HepG2 (cell line): ENCODE measurements around the gene KRTAP20-2. TPM values are rescaled to one million over a fixed set of nuclear protein-coding genes. Genes with fewer than 3 reads are reported as not detected.

ENCODE experiments used
- ATAC-seq: fragments of 200-7000 bp; cut with Tn5 transposase; 3 replicates; pipeline ENCODE4 v1.9.1; 2020; ENCODE audit warnings: mild to moderate bottlenecking, moderate library complexity
- BruUV-seq: library from RNA; stranded (reverse); fragments of 400-500 nt; replicated peaks from 2 replicates; lab custom pipeline; 2021; lab: Mats Ljungman, UMichigan
- CTCF ChIA-PET: fragments of 300-600 bp; formaldehyde crosslinking; extraction: SDS; loops from one replicate; lab custom pipeline; 2021; ENCODE audit warnings: low total read pairs, inconsistent platforms, low intra/inter-chr PET ratio; lab: Yijun Ruan, JAX
- POLR2A ChIA-PET: fragments of 350-600 bp; sonication (Branson Sonifier 250); formaldehyde crosslinking; loops from one replicate; lab custom pipeline; 2020; ENCODE audit warnings: antibody characterized with exemption, inconsistent platforms; lab: Yijun Ruan, JAX
- DNase-seq: peaks from one replicate; pipeline ENCODE4 v3.0.0-alpha.2; 2015; ENCODE audit warnings: low spot score
- FAIRE-seq: peaks from 3 replicates; lab custom pipeline; 2011; peaks lifted over from hg19 to GRCh38; lab: Jason Lieb, UNC
- H2AFZ ChIP-seq: one replicate; pipeline ENCODE4 v1.6.1; 2011; ENCODE audit warnings: low read length, inconsistent platforms
- H3K27ac ChIP-seq: fragments of 300-600 bp; 3 replicates; pipeline ENCODE4 v1.8.0; 2011; ENCODE audit warnings: mixed run types, mild to moderate bottlenecking, mixed read lengths, low read length, inconsistent platforms; ENCODE audit not compliant: insufficient read depth; ENCODE audit errors: extremely low read length
- H3K27me3 ChIP-seq, 2 experiments: fragments of 200-600 bp in 1 of 2; 2 replicates in 1 of 2; 3 replicates in 1 of 2; pipeline versions ENCODE4 v1.6.0 to v1.8.0; 2011; ENCODE audit warnings: low read length in 2 of 2, mild to moderate bottlenecking in 2 of 2, moderate library complexity in 2 of 2, inconsistent platforms in 1 of 2; ENCODE audit not compliant: insufficient read depth in 2 of 2, control insufficient read depth in 1 of 2
- H3K36me3 ChIP-seq, 2 experiments: fragments of 200-600 bp in 1 of 2; replicated peaks in 1 of 2; 2 replicates in 1 of 2; 3 replicates in 1 of 2; pipeline versions ENCODE4 v1.5.1 to v1.8.0; 2011; ENCODE audit warnings: low read length in 2 of 2, inconsistent platforms in 1 of 2; ENCODE audit not compliant: insufficient read depth in 2 of 2, control insufficient read depth in 1 of 2
- H3K4me1 ChIP-seq: 2 replicates; pipeline ENCODE4 v1.5.1; 2012; ENCODE audit warnings: low read length, inconsistent platforms; ENCODE audit not compliant: insufficient read depth
- H3K4me2 ChIP-seq: 2 replicates; pipeline ENCODE4 v1.6.0; 2011; ENCODE audit warnings: low read depth, low read length, inconsistent platforms
- H3K4me3 ChIP-seq, 3 experiments: fragments of 200-600 bp in 1 of 3; sonication (generic), shearing (Covaris generic) in 1 of 3; replicated peaks in 1 of 3; 2 replicates each; pipeline ENCODE4 v1.5.1; 2011 to 2016; ENCODE audit warnings: low read length in 3 of 3, inconsistent platforms in 2 of 3, low read depth in 2 of 3, mild to moderate bottlenecking in 2 of 3, control low read depth in 1 of 3, mixed read lengths in 1 of 3; ENCODE audit not compliant: insufficient read depth in 1 of 3
- H3K79me2 ChIP-seq: one replicate; pipeline ENCODE4 v1.6.1; 2011; ENCODE audit warnings: low read length, inconsistent platforms; ENCODE audit not compliant: insufficient read depth
- H3K9ac ChIP-seq: 2 replicates; pipeline ENCODE4 v1.6.0; 2011; ENCODE audit warnings: mild to moderate bottlenecking, low read depth, low read length, inconsistent platforms; ENCODE audit not compliant: insufficient read depth
- H3K9me3 ChIP-seq: 2 replicates; pipeline ENCODE4 v1.5.1; 2012; ENCODE audit warnings: mild to moderate bottlenecking, low read length
- H4K20me1 ChIP-seq: 2 replicates; pipeline ENCODE4 v1.6.0; 2011; ENCODE audit warnings: inconsistent platforms, mild to moderate bottlenecking, low read length, moderate library complexity; ENCODE audit not compliant: insufficient read depth
- CAMTA2 ChIP-seq: sonication (generic); formaldehyde crosslinking; IDR thresholded peaks from 2 replicates; pipeline ENCODE4 v1.4.0; 2020; ENCODE audit warnings: mild to moderate bottlenecking, missing genetic modification reagents, borderline replicate concordance
- EHMT2 ChIP-seq: fragments of 200-600 bp; sonication (generic); IDR thresholded peaks from 2 replicates; pipeline ENCODE4 v1.7.0; 2017; ENCODE audit warnings: antibody characterized with exemption, low read depth, low read length, borderline replicate concordance
- KLF15 ChIP-seq: sonication (generic); formaldehyde crosslinking; IDR thresholded peaks from 2 replicates; pipeline ENCODE4 v1.8.1; 2023; ENCODE audit warnings: borderline replicate concordance, mild to moderate bottlenecking, inconsistent platforms, missing genetic modification reagents, mixed read lengths
- KLF6 ChIP-seq: IDR thresholded peaks from 2 replicates; pipeline ENCODE4 v1.8.0; 2016; ENCODE audit warnings: missing biosample characterization, missing genetic modification reagents
- MEIS2 ChIP-seq: sonication (generic); formaldehyde crosslinking; IDR thresholded peaks from 2 replicates; pipeline ENCODE4 v1.9.0; 2021; ENCODE audit warnings: mild to moderate bottlenecking, missing genetic modification reagents
- TRIM24 ChIP-seq: sonication (generic); formaldehyde crosslinking; IDR thresholded peaks from 2 replicates; pipeline ENCODE4 v1.8.0; 2022; ENCODE audit warnings: mild to moderate bottlenecking, missing genetic modification reagents
- ZFP36 ChIP-seq: fragments of 150-350 bp; IDR thresholded peaks from 2 replicates; pipeline ENCODE4 v1.6.1; 2018; ENCODE audit warnings: borderline replicate concordance, low read length, low read depth; ENCODE audit not compliant: partially characterized antibody
- ZFP41 ChIP-seq: sonication (generic); formaldehyde crosslinking; IDR thresholded peaks from 2 replicates; pipeline ENCODE4 v1.4.0; 2020; ENCODE audit warnings: mild to moderate bottlenecking, missing genetic modification reagents, borderline replicate concordance
- ZNF337 ChIP-seq: sonication (generic); formaldehyde crosslinking; IDR thresholded peaks from 2 replicates; pipeline ENCODE4 v1.5.1; 2020; ENCODE audit warnings: missing genetic modification reagents, low read depth, mild to moderate bottlenecking, borderline replicate concordance
- ZNF350 ChIP-seq: sonication (generic); formaldehyde crosslinking; IDR thresholded peaks from 2 replicates; pipeline ENCODE4 v1.4.0; 2020; ENCODE audit warnings: mild to moderate bottlenecking, low read depth, missing genetic modification reagents, borderline replicate concordance
- ZNF354B ChIP-seq: sonication (generic); formaldehyde crosslinking; IDR thresholded peaks from 2 replicates; pipeline ENCODE4 v1.8.0; 2022; ENCODE audit warnings: mild to moderate bottlenecking, missing genetic modification reagents
- ZNF431 ChIP-seq: sonication (generic); formaldehyde crosslinking; IDR thresholded peaks from 2 replicates; pipeline ENCODE4 v1.9.0; 2022; ENCODE audit warnings: missing genetic modification reagents, low read depth, mild to moderate bottlenecking, borderline replicate concordance
- WGBS: methylation state at CpG from one replicate; pipeline ENCODE4 v1.1.6; 2017; ENCODE audit warnings: low lambda C conversion rate; 5-methylcytosine and 5-hydroxymethylcytosine counted together
- in situ Hi-C: cut with HindIII; loops from 2 replicates; pipeline ENCODE4 v1.10.0; 2017; ENCODE audit warnings: low pct_unique_long_range_greater_than_20kb; ENCODE audit not compliant: extremely low pct_ligation_motif_present
- intact Hi-C: fragments of 100-400 bp; cut with micrococcal nuclease; formaldehyde crosslinking; loops from one replicate; pipeline ENCODE4 v1.10.0; 2022; ENCODE audit not compliant: unreplicated experiment
- polyA plus RNA-seq, 8 experiments: library from polyadenylated mRNA; depleted of rRNA in 3 of 8; stranded (reverse) in 7 of 8; unstranded in 1 of 8; fragments of >200 nt; fragmentation: Illumina TruSeq in 4 of 8; extraction: Trizol in 4 of 8; gene quantifications; 2 replicates each; pipeline versions ENCODE4 v1.2.1 to v1.2.3, GENCODE V29; 2011 to 2016; ENCODE audit warnings: low read depth in 4 of 8, missing spikeins in 1 of 8, mixed read lengths in 1 of 8; ENCODE audit not compliant: insufficient read depth in 1 of 8
- total RNA-seq, 5 experiments: library from RNA; depleted of rRNA; stranded (reverse); fragments of >200 nt; fragmentation: Illumina TruSeq; extraction: Trizol; gene quantifications; 2 replicates each; pipeline ENCODE4 v1.2.3, GENCODE V29; 2016; ENCODE audit warnings: low read depth in 1 of 5
- TF ChIP-seq, protein P1 (sequence below): fragments of 450-650 bp; IDR thresholded peaks from 2 replicates; pipeline ENCODE4 v1.6.1; 2017
- TF ChIP-seq, protein P2 (sequence below): sonication (generic); formaldehyde crosslinking; IDR thresholded peaks from 2 replicates; pipeline ENCODE4 v1.8.1; 2023; ENCODE audit warnings: mild to moderate bottlenecking, inconsistent platforms, moderate library complexity, missing genetic modification reagents, borderline replicate concordance
- TF ChIP-seq, protein P3 (sequence below): sonication (generic); formaldehyde crosslinking; IDR thresholded peaks from 2 replicates; pipeline ENCODE4 v1.4.0; 2020; ENCODE audit warnings: missing genetic modification reagents, borderline replicate concordance
- TF ChIP-seq, protein P4 (sequence below): IDR thresholded peaks from 2 replicates; pipeline ENCODE4 v1.6.1; 2012; ENCODE audit warnings: inconsistent platforms

KRTAP20-2 gene
- total and polyA plus RNA-seq, 2 of the 13 experiments (the other 11 are each of a cell fraction or from before 2014, with no cell fraction given), result not detected

DNA sequence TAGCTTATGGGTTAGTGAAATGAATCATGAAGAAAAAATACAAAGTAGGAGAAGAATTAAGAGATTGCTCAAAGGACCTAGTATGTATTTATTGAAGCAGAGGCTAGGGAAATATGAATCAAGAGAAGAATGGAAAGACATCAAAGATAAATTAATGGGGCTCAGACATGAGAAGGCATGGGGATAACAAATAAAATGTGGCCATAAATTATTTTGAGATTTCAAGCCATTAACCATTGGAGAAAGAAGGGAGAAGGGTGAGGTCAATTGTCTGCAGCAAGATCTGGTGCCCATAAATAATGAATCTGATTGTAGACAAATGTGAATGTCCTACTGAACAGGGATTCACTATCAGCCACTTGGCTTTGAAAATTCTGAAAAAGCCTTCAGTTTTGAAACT, 17.9 kb downstream of the KRTAP20-2 start:
- intact Hi-C loops, result no loop called here
- ATAC-seq, result no peak

DNA sequence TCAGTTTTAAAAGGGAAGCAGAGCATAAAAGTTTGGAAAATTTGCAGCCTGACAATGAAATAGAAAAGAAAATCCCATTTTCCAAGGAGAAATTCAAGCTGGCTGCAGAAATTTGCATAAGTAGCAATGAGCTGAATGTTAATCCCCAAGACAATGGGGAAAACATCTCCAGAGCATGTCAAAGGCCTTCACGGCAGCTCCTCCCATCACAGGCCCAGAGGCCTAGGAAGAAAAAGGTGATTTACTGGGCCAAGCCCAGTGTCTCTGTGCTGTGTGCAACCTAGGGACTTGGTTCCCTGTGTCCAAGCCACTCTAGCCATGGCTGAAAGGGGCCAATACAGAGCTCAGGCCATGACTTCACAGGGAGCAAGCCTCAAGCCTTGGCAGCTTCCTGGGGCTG, 33.8 kb downstream of the KRTAP20-2 start:
- ChIA-PET CTCF (no interaction called here), POLR2A (no interaction called here)
- in situ Hi-C loops, result no loop called here
- Histone ChIP-seq H3K79me2 (no peaks in the 10 kb centered on the region), H3K9ac (no peak overlapping the region), H2AFZ (no peak overlapping the region), H3K27ac (no peak overlapping the region), H3K36me3 (no peaks in the 10 kb centered on the region), H3K4me3 (no peak overlapping the region), H3K4me2 (no peak overlapping the region), H3K4me1 (no peaks in the 10 kb centered on the region), H3K9me3 (peaks cover 97% of the 10 kb centered on the region), H3K27me3 (no peaks in the 10 kb centered on the region), H4K20me1 (no peaks in the 10 kb centered on the region)
- 0% methylated on average over 1 of the region's 1 CpG for WGBS
- no peak for FAIRE-seq
- intact Hi-C loops, result no loop called here
- no TSS peak for BruUV-seq
- no peak for DNase-seq
- no peak for ATAC-seq
- TF ChIP-seq ZNF354B (CRISPR knock-in tag) (no peak), ZFP41 (CRISPR knock-in tag) (no peak), EHMT2 (no peak), KLF6 (CRISPR knock-in tag) (no peak), MEIS2 (no peak), ZNF350 (no peak), ZNF337 (no peak), TRIM24 (CRISPR knock-in tag) (no peak)
- TF ChIP-seq, protein P1, sequence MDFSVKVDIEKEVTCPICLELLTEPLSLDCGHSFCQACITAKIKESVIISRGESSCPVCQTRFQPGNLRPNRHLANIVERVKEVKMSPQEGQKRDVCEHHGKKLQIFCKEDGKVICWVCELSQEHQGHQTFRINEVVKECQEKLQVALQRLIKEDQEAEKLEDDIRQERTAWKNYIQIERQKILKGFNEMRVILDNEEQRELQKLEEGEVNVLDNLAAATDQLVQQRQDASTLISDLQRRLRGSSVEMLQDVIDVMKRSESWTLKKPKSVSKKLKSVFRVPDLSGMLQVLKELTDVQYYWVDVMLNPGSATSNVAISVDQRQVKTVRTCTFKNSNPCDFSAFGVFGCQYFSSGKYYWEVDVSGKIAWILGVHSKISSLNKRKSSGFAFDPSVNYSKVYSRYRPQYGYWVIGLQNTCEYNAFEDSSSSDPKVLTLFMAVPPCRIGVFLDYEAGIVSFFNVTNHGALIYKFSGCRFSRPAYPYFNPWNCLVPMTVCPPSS, result no peak
- TF ChIP-seq, protein P2, sequence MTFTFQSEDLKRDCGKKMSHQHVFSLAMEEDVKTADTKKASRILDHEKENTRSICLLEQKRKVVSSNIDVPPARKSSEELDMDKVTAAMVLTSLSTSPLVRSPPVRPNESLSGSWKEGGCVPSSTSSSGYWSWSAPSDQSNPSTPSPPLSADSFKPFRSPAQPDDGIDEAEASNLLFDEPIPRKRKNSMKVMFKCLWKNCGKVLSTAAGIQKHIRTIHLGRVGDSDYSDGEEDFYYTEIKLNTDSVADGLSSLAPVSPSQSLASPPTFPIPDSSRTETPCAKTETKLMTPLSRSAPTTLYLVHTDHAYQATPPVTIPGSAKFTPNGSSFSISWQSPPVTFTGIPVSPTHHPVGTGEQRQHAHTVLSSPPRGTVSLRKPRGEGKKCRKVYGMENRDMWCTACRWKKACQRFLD (CRISPR knock-in tag), result no peak
- TF ChIP-seq, protein P3, sequence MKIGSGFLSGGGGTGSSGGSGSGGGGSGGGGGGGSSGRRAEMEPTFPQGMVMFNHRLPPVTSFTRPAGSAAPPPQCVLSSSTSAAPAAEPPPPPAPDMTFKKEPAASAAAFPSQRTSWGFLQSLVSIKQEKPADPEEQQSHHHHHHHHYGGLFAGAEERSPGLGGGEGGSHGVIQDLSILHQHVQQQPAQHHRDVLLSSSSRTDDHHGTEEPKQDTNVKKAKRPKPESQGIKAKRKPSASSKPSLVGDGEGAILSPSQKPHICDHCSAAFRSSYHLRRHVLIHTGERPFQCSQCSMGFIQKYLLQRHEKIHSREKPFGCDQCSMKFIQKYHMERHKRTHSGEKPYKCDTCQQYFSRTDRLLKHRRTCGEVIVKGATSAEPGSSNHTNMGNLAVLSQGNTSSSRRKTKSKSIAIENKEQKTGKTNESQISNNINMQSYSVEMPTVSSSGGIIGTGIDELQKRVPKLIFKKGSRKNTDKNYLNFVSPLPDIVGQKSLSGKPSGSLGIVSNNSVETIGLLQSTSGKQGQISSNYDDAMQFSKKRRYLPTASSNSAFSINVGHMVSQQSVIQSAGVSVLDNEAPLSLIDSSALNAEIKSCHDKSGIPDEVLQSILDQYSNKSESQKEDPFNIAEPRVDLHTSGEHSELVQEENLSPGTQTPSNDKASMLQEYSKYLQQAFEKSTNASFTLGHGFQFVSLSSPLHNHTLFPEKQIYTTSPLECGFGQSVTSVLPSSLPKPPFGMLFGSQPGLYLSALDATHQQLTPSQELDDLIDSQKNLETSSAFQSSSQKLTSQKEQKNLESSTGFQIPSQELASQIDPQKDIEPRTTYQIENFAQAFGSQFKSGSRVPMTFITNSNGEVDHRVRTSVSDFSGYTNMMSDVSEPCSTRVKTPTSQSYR (CRISPR knock-in tag), result no peak

More for the DNA sequence above, 17.9 kb downstream of the KRTAP20-2 start:
- Histone ChIP-seq H3K36me3 (no peaks in the 10 kb centered on the region), H3K27me3 (no peaks in the 10 kb centered on the region), H3K4me2 (no peak overlapping the region), H3K9me3 (peaks cover 81% of the 10 kb centered on the region), H3K79me2 (no peaks in the 10 kb centered on the region), H2AFZ (no peak overlapping the region), H4K20me1 (no peaks in the 10 kb centered on the region), H3K4me1 (no peaks in the 10 kb centered on the region), H3K9ac (no peak overlapping the region), H3K4me3 (no peak overlapping the region), H3K27ac (no peak overlapping the region)
- in situ Hi-C loops, result no loop called here
- TF ChIP-seq ZFP36, result no peak
- TF ChIP-seq, protein P4, sequence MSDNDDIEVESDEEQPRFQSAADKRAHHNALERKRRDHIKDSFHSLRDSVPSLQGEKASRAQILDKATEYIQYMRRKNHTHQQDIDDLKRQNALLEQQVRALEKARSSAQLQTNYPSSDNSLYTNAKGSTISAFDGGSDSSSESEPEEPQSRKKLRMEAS, result no peak
- TF ChIP-seq ZNF431, result no peak
- no peak for TF ChIP-seq KLF15 (CRISPR knock-in tag)
- TF ChIP-seq CAMTA2 (CRISPR knock-in tag), result no peak
- BruUV-seq, result no TSS peak
- DNase-seq (no peak), FAIRE-seq (no peak)
- ChIA-PET CTCF (no interaction called here), POLR2A (no interaction called here)
